Stimulated activated CD8-positive, alpha-beta memory T cell treated with anti-CD3 and anti-CD28 coated beads, Interleukin-15, amount 100 ng/mL, for 1 hour (primary cell): ENCODE data around the gene XXYLT1.
"Not testable (repeated sequence)": the region's sequence is repeated elsewhere in the genome, so short reads cannot be mapped to it uniquely, and the experiment has no call there.

Source experiments
- DNase-seq: peaks from one replicate; pipeline ENCODE4 v3.0.0-alpha.2; 2020; ENCODE audit warnings: low read depth

Gene XXYLT1

GRCh38 chr3:195250473-195251251 lies 20.3 kb downstream of the XXYLT1 start:
- no peak for DNase-seq

- no peak for DNase-seq
These were observed 21.0 kb downstream of the XXYLT1 start for GRCh38 chr3:195249858-195250464.

GRCh38 chr3:195249057-195249770 lies 21.7 kb downstream of the XXYLT1 start:
- no peak for DNase-seq

- DNase-seq, result no peak
These were observed 22.7 kb downstream of the XXYLT1 start for GRCh38 chr3:195248281-195248680.

- DNase-seq, result no peak
These were observed 23.1 kb downstream of the XXYLT1 start for GRCh38 chr3:195247863-195248189.

- DNase-seq, result no peak
These were observed 23.7 kb downstream of the XXYLT1 start for GRCh38 chr3:195247086-195247862.

- DNase-seq, result no peak
These were observed 24.4 kb downstream of the XXYLT1 start for GRCh38 chr3:195246581-195246995.

GRCh38 chr3:195245531-195245951 lies 25.4 kb downstream of the XXYLT1 start:
- DNase-seq, result no peak

GRCh38 chr3:195241592-195242355 lies 29.2 kb downstream of the XXYLT1 start:
- DNase-seq, result no peak

GRCh38 chr3:195240939-195241338 lies 30.0 kb downstream of the XXYLT1 start:
- no peak for DNase-seq

- DNase-seq, result no peak
These were observed 30.7 kb downstream of the XXYLT1 start for GRCh38 chr3:195240171-195240701.

GRCh38 chr3:195239121-195239520 lies 31.8 kb downstream of the XXYLT1 start:
- DNase-seq, result no peak

GRCh38 chr3:195238586-195239118 lies 32.3 kb downstream of the XXYLT1 start:
- DNase-seq, result no peak

GRCh38 chr3:195238081-195238571 lies 32.8 kb downstream of the XXYLT1 start:
- no peak for DNase-seq

- DNase-seq, result no peak
These were observed 34.0 kb downstream of the XXYLT1 start for GRCh38 chr3:195236801-195237570.

- no peak for DNase-seq
These were observed 34.7 kb downstream of the XXYLT1 start for GRCh38 chr3:195236076-195236798.

- no peak for DNase-seq
These were observed 40.7 kb downstream of the XXYLT1 start for GRCh38 chr3:195230244-195230643.

GRCh38 chr3:195228886-195229285 lies 42.1 kb downstream of the XXYLT1 start:
- DNase-seq, result not testable (repeated sequence)

GRCh38 chr3:195227871-195228270 lies 43.1 kb downstream of the XXYLT1 start:
- no peak for DNase-seq
